ENCODE measurements around the gene PACS2. TPM values are rescaled to one million over a fixed set of nuclear protein-coding genes. Genes with fewer than 3 reads are reported as not detected.

PACS2 gene
- total RNA-seq, 1 donor from 2014 or later = 22.5 TPM

DNA sequence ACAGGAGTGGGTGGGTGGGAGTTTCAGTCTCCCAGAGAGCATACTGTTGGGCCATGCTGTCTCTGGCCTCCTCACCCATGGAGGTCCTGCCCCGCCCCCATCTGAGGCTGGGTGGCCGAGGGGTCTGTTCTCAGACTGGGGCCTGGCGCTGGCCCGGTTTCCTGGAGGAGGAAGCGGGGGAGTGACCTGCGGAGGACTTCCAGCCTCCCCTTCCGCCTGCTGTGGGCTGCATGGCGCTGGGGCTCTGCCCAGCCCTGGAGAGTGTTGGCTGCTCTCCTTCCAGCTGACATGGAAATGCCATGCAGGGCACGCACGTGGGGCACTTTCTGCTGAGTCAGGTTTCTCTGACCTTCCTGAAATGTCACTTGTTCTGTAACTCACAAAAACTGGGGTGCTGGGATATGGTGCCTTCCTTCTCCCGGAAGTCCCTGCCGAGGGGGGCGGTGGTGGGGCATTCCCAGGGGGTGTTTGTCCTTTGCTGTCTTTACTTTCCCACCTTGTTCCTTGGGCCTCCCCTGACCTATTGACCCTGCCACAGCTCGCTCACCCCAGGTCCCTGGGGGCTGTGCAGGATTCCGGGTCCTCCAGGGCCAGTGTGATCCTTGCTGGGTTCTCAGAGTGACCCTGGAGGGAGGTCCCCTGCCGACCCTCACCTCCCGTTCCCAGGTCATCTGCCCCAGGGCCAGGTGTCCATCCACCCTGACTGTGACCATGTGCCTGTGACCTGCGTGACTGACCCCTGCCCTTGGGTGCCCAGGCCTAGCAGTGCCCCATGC is 23.6 kb downstream of the PACS2 start:
- Mint-ChIP-seq H3K27ac (no peak overlapping the region), H3K36me3 (peaks cover 2% of the 10 kb centered on the region), H3K4me3 (no peak overlapping the region), H3K4me1 (peaks cover 11% of the 10 kb centered on the region), H3K27me3 (ENCODE audit: insufficient read depth, low read depth) (no peaks in the 10 kb centered on the region), H3K9me3 (no peaks in the 10 kb centered on the region)
- Histone ChIP-seq H3K4me2 (no peak overlapping the region), H4K20me1 (ENCODE audit: low read depth) (peaks cover 8% of the 10 kb centered on the region), H3K36me3 (no peaks in the 10 kb centered on the region), H2AFZ (replicated peaks) (no peak overlapping the region), H3K9me3 (ENCODE audit: low read depth) (no peaks in the 10 kb centered on the region), H3K27ac (no peak overlapping the region), H3K79me2 (ENCODE audit: low read depth) (no peaks in the 10 kb centered on the region), H3K9ac (no peak overlapping the region), H3K27me3 (no peaks in the 10 kb centered on the region), H3K4me1 (peaks cover 6% of the 10 kb centered on the region), H3K4me3 (no peak overlapping the region), H3F3A (ENCODE audit: low read depth) (no peaks in the 10 kb centered on the region)
- TF ChIP-seq EZH2phosphoT487 (IDR thresholded peaks at IDR 0.05) (no peak), EZH2 (IDR thresholded peaks at IDR 0.05) (no peak)
- TF ChIP-seq, protein P1, sequence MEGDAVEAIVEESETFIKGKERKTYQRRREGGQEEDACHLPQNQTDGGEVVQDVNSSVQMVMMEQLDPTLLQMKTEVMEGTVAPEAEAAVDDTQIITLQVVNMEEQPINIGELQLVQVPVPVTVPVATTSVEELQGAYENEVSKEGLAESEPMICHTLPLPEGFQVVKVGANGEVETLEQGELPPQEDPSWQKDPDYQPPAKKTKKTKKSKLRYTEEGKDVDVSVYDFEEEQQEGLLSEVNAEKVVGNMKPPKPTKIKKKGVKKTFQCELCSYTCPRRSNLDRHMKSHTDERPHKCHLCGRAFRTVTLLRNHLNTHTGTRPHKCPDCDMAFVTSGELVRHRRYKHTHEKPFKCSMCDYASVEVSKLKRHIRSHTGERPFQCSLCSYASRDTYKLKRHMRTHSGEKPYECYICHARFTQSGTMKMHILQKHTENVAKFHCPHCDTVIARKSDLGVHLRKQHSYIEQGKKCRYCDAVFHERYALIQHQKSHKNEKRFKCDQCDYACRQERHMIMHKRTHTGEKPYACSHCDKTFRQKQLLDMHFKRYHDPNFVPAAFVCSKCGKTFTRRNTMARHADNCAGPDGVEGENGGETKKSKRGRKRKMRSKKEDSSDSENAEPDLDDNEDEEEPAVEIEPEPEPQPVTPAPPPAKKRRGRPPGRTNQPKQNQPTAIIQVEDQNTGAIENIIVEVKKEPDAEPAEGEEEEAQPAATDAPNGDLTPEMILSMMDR (IDR thresholded peaks at IDR 0.05) = no peak
- DNase-seq (ENCODE audit: low spot score) = no peak

DNA sequence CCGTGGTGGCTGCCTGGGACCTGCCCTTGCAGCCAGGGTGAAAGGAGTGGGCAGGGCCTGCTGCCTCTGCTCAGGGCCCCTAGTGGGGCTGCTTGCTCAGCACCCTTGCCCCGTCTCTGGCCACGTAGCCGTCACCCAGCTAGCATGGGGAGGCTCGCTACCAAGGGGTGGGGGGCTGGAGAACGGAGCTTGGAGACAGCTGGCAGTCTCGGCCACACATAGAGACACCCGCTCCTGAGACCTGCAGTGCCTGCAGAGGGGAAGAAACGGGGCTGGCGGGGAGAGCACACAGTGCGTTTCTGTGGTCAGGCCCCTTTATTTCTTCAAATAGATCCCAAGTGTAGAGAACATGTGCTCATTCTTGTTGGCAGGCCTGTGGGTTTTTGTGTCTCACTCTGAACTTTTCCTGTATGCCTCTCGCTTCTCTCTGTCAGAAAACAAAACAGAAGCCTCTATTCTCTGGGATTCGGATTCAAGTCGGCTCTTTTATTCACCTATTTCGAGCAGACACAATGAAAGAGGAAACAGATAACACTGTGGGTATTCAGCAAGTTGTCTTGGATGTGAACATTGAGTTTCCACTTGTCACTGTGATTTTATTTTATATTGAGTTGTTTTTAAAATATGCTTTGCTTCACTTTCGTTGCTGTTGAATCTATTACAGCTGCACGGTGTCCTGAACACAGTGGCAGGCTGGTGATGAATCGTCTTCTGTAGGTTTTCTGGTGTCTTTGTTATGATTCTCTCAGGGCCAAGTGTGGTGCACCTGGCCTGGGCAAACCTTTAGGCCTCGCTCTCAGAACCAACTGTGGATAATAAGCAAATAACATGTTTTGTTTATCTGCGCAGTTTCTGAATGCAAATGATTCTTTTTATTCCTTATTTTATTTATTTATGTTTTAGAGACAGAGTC is 26.5 kb downstream of the PACS2 start:
- Histone ChIP-seq H3K4me3 (no peak overlapping the region), H3K27me3 (no peaks in the 10 kb centered on the region), H4K20me1 (ENCODE audit: low read depth) (peaks cover 6% of the 10 kb centered on the region), H3F3A (ENCODE audit: low read depth) (no peaks in the 10 kb centered on the region), H3K27ac (no peak overlapping the region), H3K9me3 (ENCODE audit: low read depth) (no peaks in the 10 kb centered on the region), H3K36me3 (no peaks in the 10 kb centered on the region), H2AFZ (replicated peaks) (no peak overlapping the region), H3K79me2 (ENCODE audit: low read depth) (peaks cover 5% of the 10 kb centered on the region), H3K4me2 (no peak overlapping the region), H3K4me1 (peaks cover 6% of the 10 kb centered on the region), H3K9ac (no peak overlapping the region)
- peak overlapping the region; percentile 43 for H3K27ac Mint-ChIP-seq
- peaks cover 15% of the 10 kb centered on the region for H3K9me3 Mint-ChIP-seq
- H3K4me1 Mint-ChIP-seq = peaks cover 18% of the 10 kb centered on the region
- H3K27me3 Mint-ChIP-seq (ENCODE audit: insufficient read depth, low read depth) = no peaks in the 10 kb centered on the region
- no peak overlapping the region for H3K4me3 Mint-ChIP-seq
- no peak for DNase-seq (ENCODE audit: low spot score)
- H3K36me3 Mint-ChIP-seq = peaks cover 11% of the 10 kb centered on the region
- TF ChIP-seq, protein P1 (IDR thresholded peaks at IDR 0.05) = no peak
- TF ChIP-seq EZH2 (IDR thresholded peaks at IDR 0.05) = no peak
- TF ChIP-seq EZH2phosphoT487 (IDR thresholded peaks at IDR 0.05) = no peak

DNA sequence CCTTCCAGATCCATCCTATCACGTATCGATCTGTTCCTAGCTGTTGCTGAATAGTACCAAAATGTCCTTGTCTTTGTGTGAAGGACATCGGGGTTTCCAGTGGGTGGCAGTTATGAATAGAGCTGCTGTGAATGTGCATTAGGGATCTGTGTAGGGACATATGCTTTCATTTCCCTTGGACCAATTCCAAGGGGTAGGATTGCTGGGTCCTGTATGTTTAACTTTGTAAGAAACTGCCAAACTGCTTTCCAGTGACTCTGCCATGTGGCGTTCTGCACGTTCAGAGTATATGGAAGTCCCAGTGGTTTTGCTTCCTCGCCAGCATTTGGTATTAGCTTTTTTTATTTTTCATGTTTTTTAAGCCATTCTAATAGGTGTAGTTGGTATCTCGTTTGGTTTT is 28.6 kb downstream of the PACS2 start:
- TF ChIP-seq EZH2phosphoT487 (IDR thresholded peaks at IDR 0.05) = no peak
- no peak for TF ChIP-seq EZH2 (IDR thresholded peaks at IDR 0.05)
- TF ChIP-seq, protein P1 (IDR thresholded peaks at IDR 0.05) = no peak
- Histone ChIP-seq H3F3A (ENCODE audit: low read depth) (no peaks in the 10 kb centered on the region), H4K20me1 (ENCODE audit: low read depth) (peaks cover 9% of the 10 kb centered on the region), H3K9ac (no peak overlapping the region), H3K36me3 (no peaks in the 10 kb centered on the region), H3K27ac (no peak overlapping the region), H3K27me3 (no peaks in the 10 kb centered on the region), H2AFZ (replicated peaks) (no peak overlapping the region), H3K4me1 (peaks cover 6% of the 10 kb centered on the region), H3K4me3 (no peak overlapping the region), H3K79me2 (ENCODE audit: low read depth) (peaks cover 5% of the 10 kb centered on the region), H3K9me3 (ENCODE audit: low read depth) (no peaks in the 10 kb centered on the region), H3K4me2 (no peak overlapping the region)
- Mint-ChIP-seq H3K27ac (no peak overlapping the region), H3K9me3 (peaks cover 15% of the 10 kb centered on the region), H3K36me3 (peaks cover 11% of the 10 kb centered on the region), H3K4me3 (no peak overlapping the region), H3K4me1 (peaks cover 18% of the 10 kb centered on the region), H3K27me3 (ENCODE audit: insufficient read depth, low read depth) (no peaks in the 10 kb centered on the region)
- DNase-seq (ENCODE audit: low spot score) = no peak
